Panc1 (cell line): ENCODE measurements around the gene VN1R5. TPM values are rescaled to one million over a fixed set of nuclear protein-coding genes. Genes with fewer than 3 reads are reported as not detected.

ENCODE experiments used
- ATAC-seq: fragments of 200-7000 bp; cut with Tn5 transposase; 2 replicates; pipeline ENCODE4 v1.9.1; 2020; ENCODE audit warnings: mild to moderate bottlenecking, moderate library complexity
- BruUV-seq: library from RNA; stranded (reverse); fragments of 400-500 nt; replicated peaks from 2 replicates; lab custom pipeline; 2021; lab: Mats Ljungman, UMichigan
- CTCF ChIA-PET: fragments of 300-600 bp; sonication (Branson Sonifier 250); formaldehyde crosslinking; loops from one replicate; lab custom pipeline; 2022; ENCODE audit warnings: antibody characterized with exemption; lab: Charles Lee
- POLR2A ChIA-PET: fragments of 300-600 bp; sonication (Branson Sonifier 250); formaldehyde crosslinking; loops from one replicate; lab custom pipeline; 2022; ENCODE audit warnings: antibody characterized with exemption; lab: Charles Lee
- DNase-seq: peaks from one replicate; pipeline ENCODE4 v3.0.0-alpha.2; 2010; ENCODE audit warnings: low read depth, low spot score
- H3K27ac ChIP-seq: 2 replicates; pipeline ENCODE4 v1.5.1; 2011; ENCODE audit warnings: mild to moderate bottlenecking, low read length, inconsistent platforms
- H3K27me3 ChIP-seq: fragments of 200-500 bp; sonication (Bioruptor generic); 2 replicates; pipeline ENCODE4 v1.6.0; 2014; ENCODE audit warnings: low read length, inconsistent platforms; ENCODE audit not compliant: control insufficient read depth, insufficient read depth
- H3K36me3 ChIP-seq: fragments of 200-500 bp; sonication (Bioruptor generic); 2 replicates; pipeline ENCODE4 v1.5.1; 2014; ENCODE audit warnings: inconsistent platforms, mild to moderate bottlenecking, low read length, moderate library complexity; ENCODE audit not compliant: control insufficient read depth, insufficient read depth
- H3K4me1 ChIP-seq: 2 replicates; pipeline ENCODE4 v1.5.1; 2011; ENCODE audit warnings: inconsistent platforms, mild to moderate bottlenecking, low read length, moderate library complexity; ENCODE audit not compliant: control insufficient read depth, insufficient read depth
- H3K4me3 ChIP-seq, 2 experiments: 2 replicates each; pipeline ENCODE4 v1.5.1; 2011 to 2012; ENCODE audit warnings: low read depth in 2 of 2, low read length in 2 of 2, mild to moderate bottlenecking in 2 of 2, inconsistent platforms in 1 of 2, moderate library complexity in 1 of 2
- H3K9me3 ChIP-seq: fragments of 200-500 bp; sonication (Bioruptor generic); 2 replicates; pipeline ENCODE4 v1.5.1; 2014; ENCODE audit warnings: low read depth, mild to moderate bottlenecking, inconsistent platforms, low read length, moderate library complexity; ENCODE audit not compliant: control insufficient read depth, insufficient read depth
- CTCF ChIP-seq: fragments of 450-650 bp; IDR thresholded peaks from 2 replicates; pipeline ENCODE4 v1.5.1; 2017; ENCODE audit warnings: mild to moderate bottlenecking
- POLR2AphosphoS5 ChIP-seq: IDR thresholded peaks from 2 replicates; pipeline ENCODE4 v1.6.1; 2012; ENCODE audit warnings: mild to moderate bottlenecking, low read depth, low read length, moderate library complexity
- SIN3A ChIP-seq: IDR thresholded peaks from 2 replicates; pipeline ENCODE4 v1.6.1; 2012; ENCODE audit warnings: low read depth, mild to moderate bottlenecking, low read length, moderate library complexity, borderline replicate concordance; ENCODE audit not compliant: insufficient read depth
- TCF7L2 ChIP-seq: IDR thresholded peaks from 2 replicates; pipeline ENCODE4 v1.6.1; 2011; ENCODE audit warnings: mild to moderate bottlenecking, low read depth, low read length, inconsistent platforms
- in situ Hi-C: cut with HindIII; loops from 2 replicates; pipeline ENCODE4 v1.10.0; 2016; ENCODE audit warnings: low sequenced_read_pairs, low pct_unique_long_range_greater_than_20kb
- intact Hi-C: fragments of 100-400 bp; cut with micrococcal nuclease; formaldehyde crosslinking; loops from one replicate; pipeline ENCODE4 v1.10.0; 2022; ENCODE audit not compliant: unreplicated experiment
- total RNA-seq: library from RNA; stranded (reverse); gene quantifications from one replicate; pipeline ENCODE4 v1.2.1, GENCODE V29; 2021; ENCODE audit not compliant: unreplicated experiment
- TF ChIP-seq, protein P1 (sequence below), 2 experiments: IDR thresholded peaks; 2 replicates each; pipeline ENCODE4 v1.6.1; 2011 to 2012; ENCODE audit warnings: low read depth in 2 of 2, control low read depth in 1 of 2, low read length in 1 of 2, mild to moderate bottlenecking in 1 of 2, moderate library complexity in 1 of 2; ENCODE audit not compliant: insufficient read depth in 1 of 2

The VN1R5 gene
- total RNA-seq, 1 experiment from 2014 or later: not detected

DNA sequence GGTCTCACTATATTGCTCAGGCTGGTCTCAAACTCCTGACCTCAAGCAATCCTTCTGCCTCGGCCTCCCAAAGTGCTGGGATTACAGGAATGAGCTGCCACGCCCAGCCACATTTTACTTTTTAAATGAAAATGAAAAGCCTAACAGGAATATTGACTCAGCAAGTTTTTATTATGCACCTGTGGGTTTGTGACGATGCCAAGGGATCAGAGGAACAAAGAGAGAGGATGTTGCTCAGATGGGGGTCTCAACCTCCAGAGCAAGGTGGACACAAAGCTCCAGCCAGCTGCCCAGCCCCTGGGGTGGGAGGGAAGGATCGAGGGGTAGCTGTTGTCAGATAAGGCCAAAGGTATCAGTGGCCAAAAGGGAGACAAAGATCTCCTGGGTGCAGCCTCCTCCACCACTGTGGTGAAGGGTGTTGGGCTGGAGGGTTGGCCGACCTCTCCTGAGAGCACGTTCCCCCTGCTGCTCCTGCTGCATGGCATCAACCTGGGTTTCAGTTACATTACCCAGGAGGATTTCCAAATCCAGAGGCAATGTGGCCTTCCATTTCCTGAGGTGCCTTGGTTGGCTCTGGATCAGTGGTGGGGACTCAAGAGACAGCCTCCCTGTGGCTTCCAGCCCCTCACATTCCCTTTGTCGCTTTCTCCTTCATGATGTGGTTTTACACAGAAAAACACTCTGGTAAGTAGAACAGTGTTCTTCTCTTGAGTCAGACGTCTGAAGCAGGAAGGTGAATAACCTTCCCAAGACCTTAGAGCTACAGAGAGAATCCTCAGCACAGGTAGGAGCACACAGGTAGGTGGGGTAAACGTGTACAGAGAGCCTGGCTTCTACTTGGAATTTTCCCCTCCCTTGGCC lies 41.6 kb downstream of the VN1R5 start:
- H3K36me3 ChIP-seq: no peaks in the 10 kb centered on the region
- H3K9me3 ChIP-seq: no peaks in the 10 kb centered on the region
- ATAC-seq: no peak
- in situ Hi-C loops: no loop called here
- H3K4me3 ChIP-seq: no peak overlapping the region
- CTCF ChIA-PET: no interaction called here
- no peak for DNase-seq
- H3K4me1 ChIP-seq: no peaks in the 10 kb centered on the region
- no peak overlapping the region for H3K27ac ChIP-seq
- no TSS peak for BruUV-seq
- POLR2A ChIA-PET: no interaction called here
- TF ChIP-seq CTCF (no peak), POLR2AphosphoS5 (no peak), TCF7L2 (no peak), SIN3A (no peak)
- TF ChIP-seq, protein P1, sequence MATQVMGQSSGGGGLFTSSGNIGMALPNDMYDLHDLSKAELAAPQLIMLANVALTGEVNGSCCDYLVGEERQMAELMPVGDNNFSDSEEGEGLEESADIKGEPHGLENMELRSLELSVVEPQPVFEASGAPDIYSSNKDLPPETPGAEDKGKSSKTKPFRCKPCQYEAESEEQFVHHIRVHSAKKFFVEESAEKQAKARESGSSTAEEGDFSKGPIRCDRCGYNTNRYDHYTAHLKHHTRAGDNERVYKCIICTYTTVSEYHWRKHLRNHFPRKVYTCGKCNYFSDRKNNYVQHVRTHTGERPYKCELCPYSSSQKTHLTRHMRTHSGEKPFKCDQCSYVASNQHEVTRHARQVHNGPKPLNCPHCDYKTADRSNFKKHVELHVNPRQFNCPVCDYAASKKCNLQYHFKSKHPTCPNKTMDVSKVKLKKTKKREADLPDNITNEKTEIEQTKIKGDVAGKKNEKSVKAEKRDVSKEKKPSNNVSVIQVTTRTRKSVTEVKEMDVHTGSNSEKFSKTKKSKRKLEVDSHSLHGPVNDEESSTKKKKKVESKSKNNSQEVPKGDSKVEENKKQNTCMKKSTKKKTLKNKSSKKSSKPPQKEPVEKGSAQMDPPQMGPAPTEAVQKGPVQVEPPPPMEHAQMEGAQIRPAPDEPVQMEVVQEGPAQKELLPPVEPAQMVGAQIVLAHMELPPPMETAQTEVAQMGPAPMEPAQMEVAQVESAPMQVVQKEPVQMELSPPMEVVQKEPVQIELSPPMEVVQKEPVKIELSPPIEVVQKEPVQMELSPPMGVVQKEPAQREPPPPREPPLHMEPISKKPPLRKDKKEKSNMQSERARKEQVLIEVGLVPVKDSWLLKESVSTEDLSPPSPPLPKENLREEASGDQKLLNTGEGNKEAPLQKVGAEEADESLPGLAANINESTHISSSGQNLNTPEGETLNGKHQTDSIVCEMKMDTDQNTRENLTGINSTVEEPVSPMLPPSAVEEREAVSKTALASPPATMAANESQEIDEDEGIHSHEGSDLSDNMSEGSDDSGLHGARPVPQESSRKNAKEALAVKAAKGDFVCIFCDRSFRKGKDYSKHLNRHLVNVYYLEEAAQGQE (IDR thresholded peaks at IDR 0.05; ENCODE audit: insufficient read depth in 1 of 2, low read depth in 2 of 2, low read length in 1 of 2): no peak
- intact Hi-C loops: no loop called here
- no peaks in the 10 kb centered on the region; the same call in 1 of the 2 replicates for H3K27me3 ChIP-seq

DNA sequence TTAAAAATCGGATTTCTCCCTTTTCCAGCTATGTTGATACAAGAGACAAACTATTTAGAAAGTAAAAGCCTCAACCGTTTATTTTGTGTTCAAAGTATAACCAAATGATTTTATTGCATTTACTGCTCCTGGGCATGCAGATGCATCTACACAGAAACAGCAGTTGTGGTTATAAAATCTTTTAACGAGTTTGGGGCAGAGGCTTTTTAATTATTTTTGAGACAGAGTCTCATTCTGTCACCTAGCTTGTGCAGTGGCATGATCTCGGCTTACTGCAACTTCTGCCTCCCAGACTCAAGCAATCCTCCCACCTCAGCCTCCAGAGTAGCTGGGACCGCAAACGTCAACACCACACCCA lies 42.2 kb downstream of the VN1R5 start:
- Histone ChIP-seq H3K4me3 (no peak overlapping the region), H3K36me3 (no peaks in the 10 kb centered on the region), H3K27me3 (no peaks in the 10 kb centered on the region; the same call in 1 of the 2 replicates), H3K27ac (no peak overlapping the region), H3K9me3 (no peaks in the 10 kb centered on the region), H3K4me1 (no peaks in the 10 kb centered on the region)
- CTCF ChIA-PET: no interaction called here
- in situ Hi-C loops (no loop called here), intact Hi-C loops (no loop called here)
- no TSS peak for BruUV-seq
- DNase-seq: no peak
- ATAC-seq: no peak
- TF ChIP-seq SIN3A (no peak), POLR2AphosphoS5 (no peak), CTCF (no peak), TCF7L2 (no peak)
- TF ChIP-seq, protein P1 (IDR thresholded peaks at IDR 0.05; ENCODE audit: insufficient read depth in 1 of 2, low read depth in 2 of 2, low read length in 1 of 2): no peak
- POLR2A ChIA-PET: no interaction called here
